ENCODE measurements around the gene MAK.

DNA sequence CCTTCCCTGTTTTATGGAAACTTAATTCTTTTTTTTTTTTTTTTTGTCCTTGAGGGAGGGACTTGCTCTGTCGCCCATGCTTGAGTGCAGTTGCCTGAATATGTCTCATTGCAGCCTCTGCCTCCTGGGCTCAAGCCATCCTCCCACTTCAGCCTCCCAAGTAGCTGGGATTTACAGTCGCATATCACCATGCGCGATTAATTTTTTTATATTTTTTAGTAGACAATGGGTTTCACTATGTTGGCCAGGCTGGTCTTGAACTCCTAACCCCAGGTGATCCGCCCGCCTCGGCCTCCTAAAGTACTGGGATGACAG lies 114.8 kb downstream of the MAK start:
- no peak for TF ChIP-seq BHLHE40 (IDR thresholded peaks at IDR 0.05; ENCODE audit: low read depth, low read length)
- TF ChIP-seq CEBPB (IDR thresholded peaks at IDR 0.05): no peak
- TF ChIP-seq, protein P1, sequence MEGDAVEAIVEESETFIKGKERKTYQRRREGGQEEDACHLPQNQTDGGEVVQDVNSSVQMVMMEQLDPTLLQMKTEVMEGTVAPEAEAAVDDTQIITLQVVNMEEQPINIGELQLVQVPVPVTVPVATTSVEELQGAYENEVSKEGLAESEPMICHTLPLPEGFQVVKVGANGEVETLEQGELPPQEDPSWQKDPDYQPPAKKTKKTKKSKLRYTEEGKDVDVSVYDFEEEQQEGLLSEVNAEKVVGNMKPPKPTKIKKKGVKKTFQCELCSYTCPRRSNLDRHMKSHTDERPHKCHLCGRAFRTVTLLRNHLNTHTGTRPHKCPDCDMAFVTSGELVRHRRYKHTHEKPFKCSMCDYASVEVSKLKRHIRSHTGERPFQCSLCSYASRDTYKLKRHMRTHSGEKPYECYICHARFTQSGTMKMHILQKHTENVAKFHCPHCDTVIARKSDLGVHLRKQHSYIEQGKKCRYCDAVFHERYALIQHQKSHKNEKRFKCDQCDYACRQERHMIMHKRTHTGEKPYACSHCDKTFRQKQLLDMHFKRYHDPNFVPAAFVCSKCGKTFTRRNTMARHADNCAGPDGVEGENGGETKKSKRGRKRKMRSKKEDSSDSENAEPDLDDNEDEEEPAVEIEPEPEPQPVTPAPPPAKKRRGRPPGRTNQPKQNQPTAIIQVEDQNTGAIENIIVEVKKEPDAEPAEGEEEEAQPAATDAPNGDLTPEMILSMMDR (IDR thresholded peaks at IDR 0.05): no peak
- TF ChIP-seq, protein P2, sequence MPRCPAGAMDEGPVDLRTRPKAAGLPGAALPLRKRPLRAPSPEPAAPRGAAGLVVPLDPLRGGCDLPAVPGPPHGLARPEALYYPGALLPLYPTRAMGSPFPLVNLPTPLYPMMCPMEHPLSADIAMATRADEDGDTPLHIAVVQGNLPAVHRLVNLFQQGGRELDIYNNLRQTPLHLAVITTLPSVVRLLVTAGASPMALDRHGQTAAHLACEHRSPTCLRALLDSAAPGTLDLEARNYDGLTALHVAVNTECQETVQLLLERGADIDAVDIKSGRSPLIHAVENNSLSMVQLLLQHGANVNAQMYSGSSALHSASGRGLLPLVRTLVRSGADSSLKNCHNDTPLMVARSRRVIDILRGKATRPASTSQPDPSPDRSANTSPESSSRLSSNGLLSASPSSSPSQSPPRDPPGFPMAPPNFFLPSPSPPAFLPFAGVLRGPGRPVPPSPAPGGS (IDR thresholded peaks at IDR 0.05): no peak
- TF ChIP-seq, protein P3, sequence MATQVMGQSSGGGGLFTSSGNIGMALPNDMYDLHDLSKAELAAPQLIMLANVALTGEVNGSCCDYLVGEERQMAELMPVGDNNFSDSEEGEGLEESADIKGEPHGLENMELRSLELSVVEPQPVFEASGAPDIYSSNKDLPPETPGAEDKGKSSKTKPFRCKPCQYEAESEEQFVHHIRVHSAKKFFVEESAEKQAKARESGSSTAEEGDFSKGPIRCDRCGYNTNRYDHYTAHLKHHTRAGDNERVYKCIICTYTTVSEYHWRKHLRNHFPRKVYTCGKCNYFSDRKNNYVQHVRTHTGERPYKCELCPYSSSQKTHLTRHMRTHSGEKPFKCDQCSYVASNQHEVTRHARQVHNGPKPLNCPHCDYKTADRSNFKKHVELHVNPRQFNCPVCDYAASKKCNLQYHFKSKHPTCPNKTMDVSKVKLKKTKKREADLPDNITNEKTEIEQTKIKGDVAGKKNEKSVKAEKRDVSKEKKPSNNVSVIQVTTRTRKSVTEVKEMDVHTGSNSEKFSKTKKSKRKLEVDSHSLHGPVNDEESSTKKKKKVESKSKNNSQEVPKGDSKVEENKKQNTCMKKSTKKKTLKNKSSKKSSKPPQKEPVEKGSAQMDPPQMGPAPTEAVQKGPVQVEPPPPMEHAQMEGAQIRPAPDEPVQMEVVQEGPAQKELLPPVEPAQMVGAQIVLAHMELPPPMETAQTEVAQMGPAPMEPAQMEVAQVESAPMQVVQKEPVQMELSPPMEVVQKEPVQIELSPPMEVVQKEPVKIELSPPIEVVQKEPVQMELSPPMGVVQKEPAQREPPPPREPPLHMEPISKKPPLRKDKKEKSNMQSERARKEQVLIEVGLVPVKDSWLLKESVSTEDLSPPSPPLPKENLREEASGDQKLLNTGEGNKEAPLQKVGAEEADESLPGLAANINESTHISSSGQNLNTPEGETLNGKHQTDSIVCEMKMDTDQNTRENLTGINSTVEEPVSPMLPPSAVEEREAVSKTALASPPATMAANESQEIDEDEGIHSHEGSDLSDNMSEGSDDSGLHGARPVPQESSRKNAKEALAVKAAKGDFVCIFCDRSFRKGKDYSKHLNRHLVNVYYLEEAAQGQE (IDR thresholded peaks at IDR 0.05): no peak
- TF ChIP-seq POLR2AphosphoS2 (conservative IDR thresholded peaks at IDR 0.05; ENCODE audit: low read length): no peak
- TF ChIP-seq TP53 (CRISPR knock-in tag; IDR thresholded peaks at IDR 0.05): no peak
- TF ChIP-seq, protein P4, sequence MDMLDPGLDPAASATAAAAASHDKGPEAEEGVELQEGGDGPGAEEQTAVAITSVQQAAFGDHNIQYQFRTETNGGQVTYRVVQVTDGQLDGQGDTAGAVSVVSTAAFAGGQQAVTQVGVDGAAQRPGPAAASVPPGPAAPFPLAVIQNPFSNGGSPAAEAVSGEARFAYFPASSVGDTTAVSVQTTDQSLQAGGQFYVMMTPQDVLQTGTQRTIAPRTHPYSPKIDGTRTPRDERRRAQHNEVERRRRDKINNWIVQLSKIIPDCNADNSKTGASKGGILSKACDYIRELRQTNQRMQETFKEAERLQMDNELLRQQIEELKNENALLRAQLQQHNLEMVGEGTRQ (IDR thresholded peaks at IDR 0.05): no peak
- TF ChIP-seq ZC3H11A (IDR thresholded peaks at IDR 0.05): no peak
- no peak for TF ChIP-seq SMC3 (IDR thresholded peaks at IDR 0.05)
- no peak for TF ChIP-seq JUNB (IDR thresholded peaks at IDR 0.05)
- no peak for TF ChIP-seq CHD2 (IDR thresholded peaks at IDR 0.05; ENCODE audit: low read length, partially characterized antibody)
- TF ChIP-seq POLR2A (IDR thresholded peaks at IDR 0.05; ENCODE audit: low read length): no peak
